Smooth muscle cell (in vitro differentiated cells): ENCODE results near the gene CHERP. TPM values are rescaled to one million over a fixed set of nuclear protein-coding genes. Genes with fewer than 3 reads are reported as not detected.

ENCODE experiments used
- DNase-seq: peaks from one replicate; lab custom pipeline; 2025; ENCODE audit not compliant: unreplicated experiment; lab: John Stamatoyannopoulos, UW
- H2AFZ ChIP-seq: fragments of 200-600 bp; sonication (generic); 2 replicates; pipeline ENCODE4 v1.6.0; 2016; ENCODE audit warnings: antibody characterized with exemption, low read depth, mild to moderate bottlenecking
- H3F3A ChIP-seq: fragments of 200-600 bp; sonication (generic); 2 replicates; pipeline ENCODE4 v1.6.0; 2017; ENCODE audit warnings: antibody characterized with exemption, low read depth
- H3K27ac ChIP-seq: fragments of 200-600 bp; sonication (generic); 2 replicates; pipeline ENCODE4 v1.5.1; 2016; ENCODE audit warnings: low read depth, mild to moderate bottlenecking
- H3K27me3 ChIP-seq: fragments of 200-600 bp; sonication (generic); 2 replicates; pipeline ENCODE4 v1.6.1; 2016; ENCODE audit warnings: low read depth, mild to moderate bottlenecking
- H3K36me3 ChIP-seq: fragments of 200-600 bp; sonication (generic); 2 replicates; pipeline ENCODE4 v1.5.1; 2016; ENCODE audit warnings: low read depth
- H3K4me1 ChIP-seq: fragments of 200-600 bp; sonication (generic); 2 replicates; pipeline ENCODE4 v1.5.1; 2016; ENCODE audit warnings: low read depth
- H3K4me2 ChIP-seq: fragments of 200-600 bp; sonication (generic); 2 replicates; pipeline ENCODE4 v1.6.0; 2016; ENCODE audit warnings: mild to moderate bottlenecking
- H3K4me3 ChIP-seq: fragments of 200-600 bp; sonication (generic); 2 replicates; pipeline ENCODE4 v1.5.1; 2016; ENCODE audit warnings: mild to moderate bottlenecking
- H3K79me2 ChIP-seq: fragments of 200-600 bp; sonication (generic); 2 replicates; pipeline ENCODE4 v1.6.0; 2016; ENCODE audit warnings: low read depth, mild to moderate bottlenecking
- H3K9ac ChIP-seq: fragments of 200-600 bp; sonication (generic); 2 replicates; pipeline ENCODE4 v1.6.0; 2016; ENCODE audit warnings: low read depth
- H3K9me3 ChIP-seq: fragments of 200-600 bp; sonication (generic); replicated peaks from 2 replicates; pipeline ENCODE4 v1.5.1; 2016; ENCODE audit warnings: low read depth
- H4K20me1 ChIP-seq: fragments of 200-600 bp; sonication (generic); 2 replicates; pipeline ENCODE4 v1.6.0; 2016; ENCODE audit warnings: low read depth
- CTCF ChIP-seq: fragments of 200-600 bp; sonication (generic); IDR thresholded peaks from 2 replicates; pipeline ENCODE4 v1.5.1; 2017; ENCODE audit warnings: borderline replicate concordance, mild to moderate bottlenecking, antibody characterized with exemption; ENCODE audit not compliant: insufficient read depth, poor library complexity, severe bottlenecking
- WGBS: methylation state at CpG from one replicate; pipeline ENCODE4 v1.1.7; 2016; ENCODE audit warnings: low lambda C conversion rate; 5-methylcytosine and 5-hydroxymethylcytosine counted together
- polyA plus RNA-seq: library from polyadenylated mRNA; unstranded; fragments of >200 nt; fragmentation: Nextera tagmentation; extraction: Ambion mirVana; gene quantifications from 2 replicates; pipeline ENCODE4 v1.2.1, GENCODE V29; 2016
- total RNA-seq: library from RNA; depleted of rRNA; stranded (reverse); fragments of >200 nt; gene quantifications from 2 replicates; pipeline ENCODE4 v1.2.3, GENCODE V29; 2014

CHERP gene
- total and polyA plus RNA-seq, 2 experiments from 2014 or later, result 9.5 to 29.2 TPM

GRCh38 chr19:16520074-16520973, 21.9 kb downstream of the CHERP start:
- H3K9ac ChIP-seq, result no peak overlapping the region
- no peak for DNase-seq
- 94% methylated on average over 45 of the region's 45 CpGs for WGBS
- no peak overlapping the region for H2AFZ ChIP-seq
- H3K36me3 ChIP-seq, result no peaks in the 10 kb centered on the region
- no peaks in the 10 kb centered on the region for H3K4me1 ChIP-seq
- H3K27me3 ChIP-seq, result no peaks in the 10 kb centered on the region
- H3K27ac ChIP-seq, result no peak overlapping the region
- no peaks in the 10 kb centered on the region for H3K9me3 ChIP-seq
- TF ChIP-seq CTCF, result no peak
- peaks cover 4% of the 10 kb centered on the region for H4K20me1 ChIP-seq
- no peak overlapping the region for H3K4me2 ChIP-seq
- no peak overlapping the region for H3K4me3 ChIP-seq
- no peaks in the 10 kb centered on the region for H3F3A ChIP-seq
- no peaks in the 10 kb centered on the region for H3K79me2 ChIP-seq

GRCh38 chr19:16519230-16519687, 23.0 kb downstream of the CHERP start:
- Histone ChIP-seq H3K4me1 (no peaks in the 10 kb centered on the region), H3K4me3 (no peak overlapping the region), H3K36me3 (no peaks in the 10 kb centered on the region), H3F3A (no peaks in the 10 kb centered on the region), H3K9me3 (no peaks in the 10 kb centered on the region), H2AFZ (no peak overlapping the region), H3K27ac (no peak overlapping the region), H3K9ac (no peak overlapping the region), H3K4me2 (no peak overlapping the region), H3K79me2 (no peaks in the 10 kb centered on the region), H3K27me3 (no peaks in the 10 kb centered on the region), H4K20me1 (peaks cover 4% of the 10 kb centered on the region)
- 96% methylated on average over 24 of the region's 24 CpGs for WGBS
- no peak for TF ChIP-seq CTCF
- DNase-seq, result no peak

GRCh38 chr19:16518483-16519229, 23.6 kb downstream of the CHERP start:
- no peak overlapping the region for H3K4me2 ChIP-seq
- no peak overlapping the region for H3K4me3 ChIP-seq
- H3K79me2 ChIP-seq, result no peaks in the 10 kb centered on the region
- H3K27ac ChIP-seq, result no peak overlapping the region
- H3K4me1 ChIP-seq, result no peaks in the 10 kb centered on the region
- no peaks in the 10 kb centered on the region for H3K36me3 ChIP-seq
- H3K9me3 ChIP-seq, result no peaks in the 10 kb centered on the region
- DNase-seq, result no peak
- no peak overlapping the region for H2AFZ ChIP-seq
- no peak for TF ChIP-seq CTCF
- WGBS, result 95% methylated on average over 32 of the region's 33 CpGs
- no peaks in the 10 kb centered on the region for H3F3A ChIP-seq
- peaks cover 4% of the 10 kb centered on the region for H4K20me1 ChIP-seq
- H3K9ac ChIP-seq, result no peak overlapping the region
- no peaks in the 10 kb centered on the region for H3K27me3 ChIP-seq
